GM19025 (cell line): ENCODE data around the gene SIGLEC7.
"Not testable (repeated sequence)": the region's sequence is repeated elsewhere in the genome, so short reads cannot be mapped to it uniquely, and the experiment has no call there.

ENCODE experiments used
- ATAC-seq: cut with Tn5 transposase; IDR thresholded peaks from one replicate; pipeline ENCODE4 v1.9.1; 2021; ENCODE audit warnings: mild to moderate bottlenecking, low read depth, moderate library complexity; ENCODE audit not compliant: unreplicated experiment

SIGLEC7 gene

GRCh38 chr19:51164215-51164614, 22.1 kb downstream of the SIGLEC7 start:
- ATAC-seq = no peak

- no peak for ATAC-seq
Measured at GRCh38 chr19:51166846-51167490, 24.9 kb downstream of the SIGLEC7 start.

DNA sequence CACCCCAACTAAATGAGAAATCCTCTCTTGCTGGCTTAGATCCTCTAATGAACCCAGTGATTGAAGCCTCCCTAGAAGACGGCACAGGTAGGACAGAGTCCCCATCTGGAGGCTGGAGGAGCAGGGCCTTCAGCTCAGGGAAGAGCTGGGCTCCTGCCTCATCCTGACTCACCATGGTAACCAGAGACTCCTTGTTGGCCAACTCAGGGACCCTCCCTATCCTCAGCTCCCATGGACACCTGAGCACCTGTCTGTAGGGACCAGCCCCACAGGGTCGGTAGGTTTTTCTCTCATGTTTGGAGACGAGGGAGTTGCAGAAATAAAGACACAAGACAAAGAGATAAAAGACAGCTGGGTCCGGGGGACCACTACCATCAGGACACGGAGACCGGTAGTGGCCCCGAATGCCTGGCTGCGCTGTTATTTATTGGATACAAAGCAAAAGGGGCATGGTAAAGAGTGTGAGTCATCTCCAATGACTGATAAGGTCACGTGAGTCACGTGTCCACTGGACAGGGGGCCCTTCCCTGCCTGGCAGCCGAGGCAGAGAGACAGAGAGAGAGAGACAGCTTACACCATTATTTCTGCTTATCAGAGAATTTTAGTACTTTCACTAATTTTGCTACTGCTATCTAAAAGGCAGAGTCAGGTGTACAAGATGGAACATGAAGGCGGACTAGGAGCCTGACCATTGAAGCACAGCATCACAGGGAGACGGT, 26.6 kb downstream of the SIGLEC7 start:
- no peak for ATAC-seq

DNA sequence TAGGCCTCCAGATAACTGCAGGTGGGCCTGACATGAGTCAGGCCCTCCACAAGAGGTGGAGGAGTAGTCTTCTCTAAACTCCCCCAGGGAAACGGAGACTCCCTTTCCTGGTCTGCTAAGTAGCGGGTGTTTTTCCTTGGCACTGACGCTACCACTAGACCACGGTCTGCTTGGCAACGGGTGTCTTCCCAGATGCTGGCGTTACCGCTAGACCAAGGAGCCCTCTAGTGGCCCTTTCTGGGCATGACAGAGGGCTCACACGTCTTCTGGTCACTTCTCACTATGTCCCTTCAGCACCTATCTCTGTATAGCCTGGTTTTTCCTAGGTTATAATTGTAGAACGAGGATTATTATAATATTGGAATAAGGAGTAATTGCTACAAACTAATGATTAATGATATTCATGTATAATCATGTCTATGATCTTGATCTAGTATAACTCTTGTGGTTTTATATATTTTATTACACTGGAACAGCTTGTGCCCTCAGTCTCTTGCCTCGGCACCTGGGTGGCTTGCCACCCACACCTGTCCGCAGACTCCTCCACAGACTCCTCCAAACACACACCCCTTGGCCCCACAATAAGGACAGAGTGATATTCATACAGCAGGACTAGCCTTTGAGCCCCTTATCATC, 27.3 kb downstream of the SIGLEC7 start:
- not testable (repeated sequence) for ATAC-seq

DNA sequence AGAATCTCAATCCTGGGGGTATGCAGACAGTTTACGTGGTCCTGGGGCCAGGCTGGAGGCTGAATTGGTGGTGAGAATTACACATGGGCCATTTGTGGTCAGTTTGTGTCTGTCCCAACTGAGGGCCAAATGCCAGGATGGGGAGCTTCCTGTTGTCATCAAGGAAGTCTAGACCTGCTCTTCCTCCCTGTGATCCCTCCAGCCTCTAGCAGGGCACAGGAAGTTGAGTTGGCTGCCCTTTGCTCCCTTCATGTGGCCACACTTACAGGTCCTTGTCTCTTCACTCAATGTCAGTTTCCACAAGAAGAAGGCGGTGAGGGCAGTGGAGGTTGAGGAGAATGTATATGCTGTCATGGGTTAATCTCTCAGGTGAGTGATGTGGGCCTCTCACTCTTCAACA, 30.1 kb downstream of the SIGLEC7 start:
- no peak for ATAC-seq

- ATAC-seq = no peak
Measured at GRCh38 chr19:51173681-51174080, 31.6 kb downstream of the SIGLEC7 start.

- no peak for ATAC-seq
Measured at GRCh38 chr19:51179256-51179655, 37.2 kb downstream of the SIGLEC7 start.

DNA sequence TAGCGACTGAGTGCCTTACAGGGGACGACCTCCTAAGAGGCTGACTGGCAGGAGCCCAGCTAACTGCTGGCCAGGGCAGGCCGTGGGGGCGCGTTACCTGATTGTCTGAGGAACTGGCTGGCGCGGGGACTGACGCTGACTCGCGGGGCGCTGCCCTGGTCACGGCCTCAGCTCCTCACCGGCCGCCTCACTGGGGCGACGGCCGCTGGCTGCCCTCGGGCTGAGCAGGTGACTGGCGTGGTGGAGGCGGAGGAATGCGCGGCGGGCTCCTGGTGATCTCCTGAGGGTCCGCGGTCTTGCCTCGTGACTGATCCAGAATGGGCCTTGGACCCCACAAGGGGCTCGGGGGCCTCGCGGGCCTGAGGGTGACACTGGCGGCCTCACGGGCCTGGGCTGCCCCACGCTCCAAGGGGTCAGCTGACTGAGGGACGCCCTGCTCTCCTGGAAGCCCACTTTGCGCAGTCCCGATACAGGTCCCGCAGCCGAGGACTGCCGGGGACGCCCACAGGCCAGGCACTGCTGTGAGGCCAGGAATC, 39.3 kb downstream of the SIGLEC7 start:
- no peak for ATAC-seq

- no peak for ATAC-seq
Measured at GRCh38 chr19:51181913-51182419, 39.9 kb downstream of the SIGLEC7 start.

GRCh38 chr19:51183629-51184028, 41.5 kb downstream of the SIGLEC7 start:
- no peak for ATAC-seq

DNA sequence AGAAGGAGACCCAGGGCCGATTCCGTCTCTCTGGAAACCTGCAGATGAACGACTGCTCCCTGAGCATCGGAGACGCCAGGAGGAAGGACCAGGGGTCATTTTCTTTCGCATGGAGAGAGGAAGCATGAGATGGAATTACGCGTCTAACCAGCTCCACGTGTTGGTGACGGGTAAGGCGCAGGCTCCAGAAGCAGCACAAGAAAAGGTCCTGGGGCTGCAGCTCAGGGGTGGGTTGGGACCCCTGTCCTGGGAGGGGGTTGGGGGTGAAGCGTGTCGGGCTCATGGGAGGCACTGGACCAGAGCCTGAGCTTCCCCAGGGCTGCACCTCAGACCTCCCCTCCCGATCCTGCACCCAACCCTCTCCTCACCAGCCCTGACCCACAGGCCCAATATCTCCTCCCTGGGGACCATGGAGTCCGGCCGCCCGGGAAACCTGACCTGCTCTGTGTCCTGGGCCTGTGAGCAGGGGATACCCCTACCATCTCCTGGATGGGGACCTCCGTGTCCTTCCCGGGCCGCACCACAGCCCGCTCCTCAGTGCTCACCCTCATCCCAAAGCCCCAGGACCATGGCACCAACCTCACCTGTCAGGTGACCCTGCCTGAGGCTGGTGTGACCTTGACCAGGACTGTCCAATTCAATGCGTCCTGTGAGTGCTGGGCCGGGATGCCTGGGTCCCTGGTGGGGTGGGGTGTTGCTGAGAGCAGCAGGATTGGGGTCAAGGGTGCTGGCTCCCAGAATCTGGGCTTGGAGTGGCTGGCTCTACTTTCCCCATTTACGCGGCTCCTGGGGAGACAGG, 43.2 kb downstream of the SIGLEC7 start:
- ATAC-seq = no peak

DNA sequence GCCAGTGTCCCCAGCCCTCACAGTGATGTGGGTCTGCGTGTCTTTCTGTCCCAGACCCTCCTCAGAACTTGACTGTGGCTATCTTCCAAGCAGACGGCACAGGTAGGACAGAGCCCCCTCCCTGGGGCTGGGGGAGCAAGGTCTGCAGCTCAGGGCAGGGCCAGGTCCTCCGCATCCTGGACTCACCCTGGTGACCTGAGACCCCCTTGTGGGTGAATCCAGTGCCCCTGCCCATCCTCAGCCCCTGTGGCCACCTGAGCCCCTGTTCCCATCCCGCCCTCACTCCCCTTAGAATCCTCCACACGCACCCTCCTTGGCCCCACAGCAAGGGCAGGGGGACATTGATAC, 43.7 kb downstream of the SIGLEC7 start:
- ATAC-seq = no peak

DNA sequence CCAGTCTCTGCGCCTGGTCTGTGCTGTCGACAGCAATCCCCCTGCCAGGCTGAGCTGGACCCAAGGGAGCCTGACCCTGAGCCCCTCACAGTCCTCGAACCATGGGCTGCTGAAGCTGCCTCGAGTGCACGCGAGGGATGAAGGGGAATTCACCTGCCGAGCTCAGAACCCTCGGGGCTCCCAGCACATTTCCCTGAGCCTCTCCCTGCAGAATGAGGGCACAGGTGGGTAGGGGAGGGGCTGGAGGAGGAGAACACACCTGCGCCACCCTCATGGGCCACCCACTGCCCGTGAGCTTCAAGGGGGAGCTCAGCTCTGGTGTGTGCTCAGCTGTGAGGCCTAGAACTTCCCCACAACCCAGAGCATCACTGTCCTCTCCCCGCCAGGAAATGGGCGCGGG, 44.2 kb downstream of the SIGLEC7 start:
- no peak for ATAC-seq

- ATAC-seq = no peak
Measured at GRCh38 chr19:51187395-51188226, 45.5 kb downstream of the SIGLEC7 start.

- ATAC-seq = no peak
Measured at GRCh38 chr19:51188227-51188559, 46.1 kb downstream of the SIGLEC7 start.

GRCh38 chr19:51192689-51193088, 50.6 kb downstream of the SIGLEC7 start:
- no peak for ATAC-seq

DNA sequence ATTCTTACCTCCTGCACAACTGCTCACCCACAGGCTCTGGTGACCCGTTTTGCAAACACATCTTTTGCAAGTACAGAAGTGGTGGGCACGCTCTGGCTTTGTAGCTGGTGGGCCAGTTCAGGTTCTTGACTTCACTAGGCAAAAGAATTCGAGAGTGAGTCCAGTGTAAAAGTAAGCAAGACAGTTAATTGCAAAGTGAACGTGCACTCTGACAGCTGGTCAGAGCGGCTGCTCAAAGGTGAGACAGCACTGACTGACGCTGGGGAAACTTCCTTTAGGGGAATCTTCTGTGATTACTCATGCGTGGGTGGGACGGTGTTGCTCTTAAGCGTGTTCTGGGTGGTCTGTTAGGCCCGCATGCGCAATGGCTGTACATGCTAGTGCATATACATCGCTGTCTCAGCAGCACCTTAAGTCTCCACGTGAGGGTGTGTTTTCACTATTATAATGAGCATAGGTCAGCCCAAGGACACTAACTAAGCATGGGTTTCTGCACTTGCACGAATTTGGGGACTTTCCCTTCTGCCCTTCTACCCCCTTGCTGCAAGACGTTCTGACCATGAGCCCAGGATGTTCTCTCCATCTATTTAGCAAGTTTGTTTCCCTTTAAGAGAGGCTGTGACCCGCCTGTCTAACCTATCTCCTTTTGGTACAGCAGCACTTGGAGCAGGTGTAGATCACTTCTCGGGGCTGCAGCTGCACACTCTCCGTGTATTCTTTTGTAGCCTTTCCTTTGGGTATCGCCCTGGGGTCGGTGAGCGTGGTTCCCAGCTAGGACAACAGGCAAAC, 52.6 kb downstream of the SIGLEC7 start:
- ATAC-seq = no peak

DNA sequence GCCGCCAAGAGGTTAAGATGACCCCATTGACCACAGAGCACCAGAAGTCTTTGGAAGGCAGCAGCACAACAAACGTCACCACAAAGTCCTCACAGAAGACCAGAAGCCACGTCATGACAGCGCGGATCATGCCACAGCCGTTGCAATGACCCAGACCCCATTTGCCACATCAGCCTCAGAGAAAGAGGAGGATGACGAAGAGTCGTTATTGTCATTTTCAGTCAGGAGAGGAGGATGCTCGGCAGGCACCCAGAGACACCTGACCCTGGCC, 53.1 kb downstream of the SIGLEC7 start:
- no peak for ATAC-seq

DNA sequence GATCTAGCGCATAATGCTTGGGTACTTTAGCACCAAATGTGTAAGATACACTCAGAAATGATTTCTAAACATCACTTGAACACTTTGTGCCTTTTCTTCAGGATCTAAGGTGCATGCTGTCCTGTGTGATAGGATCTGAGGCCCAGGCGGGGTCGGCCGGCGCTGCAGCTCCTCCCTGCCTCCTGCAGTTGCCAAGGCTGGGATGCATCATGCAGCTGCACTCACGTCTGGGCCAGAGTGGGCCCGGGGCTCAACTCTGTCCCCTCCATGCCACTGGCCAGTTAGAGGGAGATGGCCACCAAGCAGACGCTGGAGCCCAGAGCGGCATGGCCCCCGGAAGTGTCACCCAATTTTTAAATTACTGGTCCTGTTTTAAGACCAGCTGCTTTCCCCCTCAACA, 53.5 kb downstream of the SIGLEC7 start:
- no peak for ATAC-seq
